ENCODE results near the gene MKLN1. TPM values are rescaled to one million over a fixed set of nuclear protein-coding genes. Genes with fewer than 3 reads are reported as not detected.
"Not testable (repeated sequence)": the region's sequence is repeated elsewhere in the genome, so short reads cannot be mapped to it uniquely, and the experiment has no call there.

Gene MKLN1
- total RNA-seq, 1 donor from 2014 or later = 66.0 TPM

- DNase-seq (no peak), ATAC-seq (no peak)
- Histone ChIP-seq H3K4me1 (no peaks in the 10 kb centered on the region), H3K9me3 (no peaks in the 10 kb centered on the region), H3K4me3 (no peak overlapping the region), H3K27ac (no peak overlapping the region), H3K36me3 (no peaks in the 10 kb centered on the region), H3K27me3 (no peaks in the 10 kb centered on the region)
- intact Hi-C loops (cut with DNase I) = no loop called here
- no peak for TF ChIP-seq CTCF (IDR thresholded peaks at IDR 0.05)
Measured at GRCh38 chr7:131305152-131305551, 22.5 kb upstream of the MKLN1 start.

GRCh38 chr7:131306041-131306440 lies 21.6 kb upstream of the MKLN1 start:
- intact Hi-C loops (cut with DNase I) = not testable (repeated sequence)

GRCh38 chr7:131306777-131307176 lies 20.9 kb upstream of the MKLN1 start:
- DNase-seq (no peak), ATAC-seq (no peak)
- no peaks in the 10 kb centered on the region for H3K4me1 ChIP-seq
- H3K27me3 ChIP-seq = no peaks in the 10 kb centered on the region
- H3K36me3 ChIP-seq = no peaks in the 10 kb centered on the region
- no peak overlapping the region for H3K27ac ChIP-seq
- no peak overlapping the region for H3K4me3 ChIP-seq
- no peak for TF ChIP-seq CTCF (IDR thresholded peaks at IDR 0.05)
- intact Hi-C loops (cut with DNase I) = no loop called here
- no peaks in the 10 kb centered on the region for H3K9me3 ChIP-seq

More at GRCh38 chr7:131306041-131306440, 21.6 kb upstream of the MKLN1 start:
- ATAC-seq, H3K9me3 ChIP-seq, H3K36me3 ChIP-seq, H3K4me1 ChIP-seq, H3K27ac ChIP-seq, DNase-seq, H3K27me3 ChIP-seq, H3K4me3 ChIP-seq: not testable (repeated sequence)

- DNase-seq = no peak
- Histone ChIP-seq H3K4me1 (no peaks in the 10 kb centered on the region), H3K36me3 (no peaks in the 10 kb centered on the region), H3K4me3 (no peak overlapping the region), H3K27ac (no peak overlapping the region), H3K27me3 (no peaks in the 10 kb centered on the region), H3K9me3 (no peaks in the 10 kb centered on the region)
- intact Hi-C loops (cut with DNase I) = no loop called here
- no peak for TF ChIP-seq CTCF (IDR thresholded peaks at IDR 0.05)
- no peak for ATAC-seq
Measured at GRCh38 chr7:131307627-131308026, 20.0 kb upstream of the MKLN1 start.

- intact Hi-C loops (cut with DNase I) = no loop called here
- H3K27ac ChIP-seq = no peak overlapping the region
- ATAC-seq (no peak), DNase-seq (no peak)
- H3K4me3 ChIP-seq = no peak overlapping the region
- H3K4me1 ChIP-seq = no peaks in the 10 kb centered on the region
- H3K9me3 ChIP-seq = no peaks in the 10 kb centered on the region
- H3K36me3 ChIP-seq = no peaks in the 10 kb centered on the region
- no peak for TF ChIP-seq CTCF (IDR thresholded peaks at IDR 0.05)
- no peaks in the 10 kb centered on the region for H3K27me3 ChIP-seq
Measured at GRCh38 chr7:131312838-131313237, 14.8 kb upstream of the MKLN1 start.

GRCh38 chr7:131320603-131321002 lies 7.1 kb upstream of the MKLN1 start:
- H3K9me3 ChIP-seq = no peaks in the 10 kb centered on the region
- DNase-seq = no peak
- intact Hi-C loops (cut with DNase I) = no loop called here
- H3K27me3 ChIP-seq = no peaks in the 10 kb centered on the region
- ATAC-seq = no peak
- H3K36me3 ChIP-seq = no peaks in the 10 kb centered on the region
- no peak overlapping the region for H3K4me3 ChIP-seq
- H3K27ac ChIP-seq = no peak overlapping the region
- no peaks in the 10 kb centered on the region for H3K4me1 ChIP-seq
- no peak for TF ChIP-seq CTCF (IDR thresholded peaks at IDR 0.05)
